Endodermal cell (in vitro differentiated cells): ENCODE results near the gene USP54. TPM values are rescaled to one million over a fixed set of nuclear protein-coding genes. Genes with fewer than 3 reads are reported as not detected.

ENCODE experiments used
- DNase-seq: peaks from one replicate; pipeline ENCODE4 v3.0.0-alpha.2; 2017
- H3K27ac ChIP-seq: 2 replicates; pipeline ENCODE4 v1.5.1; 2013; ENCODE audit warnings: mild to moderate bottlenecking, low read depth, low read length, moderate library complexity
- H3K27me3 ChIP-seq: 2 replicates; pipeline ENCODE4 v1.6.1; 2013; ENCODE audit warnings: mild to moderate bottlenecking, low read length, moderate library complexity; ENCODE audit not compliant: insufficient read depth, control insufficient read depth, poor library complexity, severe bottlenecking
- H3K36me3 ChIP-seq: 2 replicates; pipeline ENCODE4 v1.7.0; 2013; ENCODE audit warnings: mild to moderate bottlenecking, low read length, moderate library complexity; ENCODE audit not compliant: control insufficient read depth, insufficient read depth
- H3K4me1 ChIP-seq: one replicate; pipeline ENCODE4 v1.7.0; 2013; ENCODE audit warnings: low read length; ENCODE audit not compliant: control insufficient read depth, insufficient read depth
- H3K4me3 ChIP-seq: 2 replicates; pipeline ENCODE4 v1.5.1; 2013; ENCODE audit warnings: mild to moderate bottlenecking, low read length, moderate library complexity
- H3K9ac ChIP-seq: 2 replicates; pipeline ENCODE4 v1.6.1; 2013; ENCODE audit warnings: mild to moderate bottlenecking, low read length, moderate library complexity; ENCODE audit not compliant: poor library complexity, severe bottlenecking; ENCODE audit errors: extremely low read depth
- H3K9me3 ChIP-seq: 2 replicates; pipeline ENCODE4 v1.6.1; 2013; ENCODE audit warnings: mild to moderate bottlenecking, low read length, moderate library complexity; ENCODE audit not compliant: control insufficient read depth
- H3K27ac Mint-ChIP-seq: 2 replicates; pipeline ENCODE4 v1.8.0; 2020; ENCODE audit warnings: mixed read lengths
- H3K27me3 Mint-ChIP-seq: 2 replicates; pipeline ENCODE4 v1.8.0; 2021; ENCODE audit warnings: mild to moderate bottlenecking, mixed read lengths; ENCODE audit not compliant: insufficient read depth
- H3K36me3 Mint-ChIP-seq: 2 replicates; pipeline ENCODE4 v1.8.0; 2020; ENCODE audit warnings: low read depth, mixed read lengths
- H3K4me1 Mint-ChIP-seq: 2 replicates; pipeline ENCODE4 v1.8.0; 2020; ENCODE audit warnings: mixed read lengths
- H3K4me3 Mint-ChIP-seq: 2 replicates; pipeline ENCODE4 v1.8.0; 2020; ENCODE audit warnings: mild to moderate bottlenecking, moderate library complexity, mixed read lengths
- H3K9me3 Mint-ChIP-seq: 2 replicates; pipeline ENCODE4 v1.8.0; 2020; ENCODE audit warnings: mild to moderate bottlenecking, mixed read lengths
- CTCF ChIP-seq: fragments of 200-600 bp; sonication (generic); conservative IDR thresholded peaks from 2 replicates; pipeline ENCODE4 v1.5.0; 2021; ENCODE audit warnings: antibody characterized with exemption, mild to moderate bottlenecking
- WGBS, 2 experiments: methylation state at CpG; one replicate each; pipeline versions ENCODE4 v1.1.5 to v1.1.7; 2013; ENCODE audit warnings: missing lambda C conversion rate in 2 of 2, mixed read lengths in 1 of 2; ENCODE audit not compliant: insufficient coverage in 1 of 2, insufficient read length in 1 of 2; 5-methylcytosine and 5-hydroxymethylcytosine counted together
- total RNA-seq, 2 donors: library from RNA; stranded (reverse); fragmentation: NEBNext Ultra II Directional in 1 of 2; extraction: Animal tissue kit (Norgen Biotek cat#: 25700) in 1 of 2; gene quantifications; 2 replicates in 1 of 2; 3 replicates in 1 of 2; pipeline ENCODE4 v1.2.1, GENCODE V29; 2021

The USP54 gene
- total RNA-seq, 2 donors from 2014 or later: 89.5 to 110 TPM

DNA sequence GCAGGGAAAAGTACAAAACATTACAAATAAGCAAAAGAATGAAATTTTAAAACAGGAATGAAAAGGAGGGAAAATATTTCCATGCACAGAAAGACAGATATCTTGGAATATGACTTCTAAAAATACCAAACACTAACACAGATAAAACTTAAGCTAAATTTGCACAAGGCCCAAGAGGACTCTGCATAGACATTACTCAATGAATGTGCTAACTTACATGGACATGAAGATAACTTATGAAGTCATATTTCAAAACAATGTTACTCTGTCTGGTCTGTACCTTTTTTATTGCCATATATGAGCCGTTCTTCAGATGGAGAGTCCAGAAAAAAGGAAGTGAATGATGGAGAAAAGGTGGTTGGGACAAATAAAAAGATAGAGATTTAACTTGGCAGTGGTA, 142.8 kb downstream of the USP54 start:
- H3K36me3 Mint-ChIP-seq: peaks cover 15% of the 10 kb centered on the region
- Histone ChIP-seq H3K27ac (no peak overlapping the region), H3K36me3 (peaks cover 55% of the 10 kb centered on the region), H3K9me3 (no peaks in the 10 kb centered on the region), H3K9ac (no peak overlapping the region), H3K4me3 (no peak overlapping the region), H3K27me3 (no peaks in the 10 kb centered on the region), H3K4me1 (no peaks in the 10 kb centered on the region)
- 98 to 100% methylated on average over 1 of the region's 1 CpG for WGBS, 2 experiments
- DNase-seq: no peak
- TF ChIP-seq CTCF: no peak
- H3K9me3 Mint-ChIP-seq: no peaks in the 10 kb centered on the region
- no peak overlapping the region for H3K4me3 Mint-ChIP-seq
- H3K27me3 Mint-ChIP-seq: no peaks in the 10 kb centered on the region
- H3K4me1 Mint-ChIP-seq: no peaks in the 10 kb centered on the region
- H3K27ac Mint-ChIP-seq: no peak overlapping the region

Other genes with a start within 250 kb of the USP54 start
- gene CFAP70, start 232.5 kb downstream of the USP54 start, total RNA-seq: under 1 TPM; 0.58 to 0.77 TPM
- 10 to 100 TPM; 69.2 to 82.3 TPM for gene ANXA7, start 177.3 kb downstream of the USP54 start, total RNA-seq
- gene MSS51, start 157.8 kb downstream of the USP54 start, total RNA-seq: 1 to 10 TPM; 3.9 to 4.0 TPM
- 10 to 100 TPM; 39.2 to 40.2 TPM for gene PPP3CB, start 95.3 kb downstream of the USP54 start, total RNA-seq
- gene MYOZ1, start 50.1 kb upstream of the USP54 start, total RNA-seq: 1 to 10 TPM; 1.6 to 2.4 TPM
- under 1 TPM; 0.11 to 0.20 TPM for gene SYNPO2L, start 64.7 kb upstream of the USP54 start, total RNA-seq
- 10 to 100 TPM; 10.1 to 13.8 TPM for gene AGAP5, start 106.8 kb upstream of the USP54 start, total RNA-seq
- 10 to 100 TPM; 63.2 to 71.4 TPM for gene SEC24C, start 153.0 kb upstream of the USP54 start, total RNA-seq
- gene CHCHD1, start 190.7 kb upstream of the USP54 start, total RNA-seq: 10 to 100 TPM; 37.6 to 49.3 TPM
- 10 to 100 TPM; 75.9 to 79.8 TPM for gene ZSWIM8, start 194.3 kb upstream of the USP54 start, total RNA-seq
- gene NDST2, start 220.3 kb upstream of the USP54 start, total RNA-seq: 10 to 100 TPM; 19.6 to 20.3 TPM